LNCaP clone FGC (cell line): ENCODE results near the gene HNRNPC.

Experiments used
- DNase-seq: peaks from one replicate; pipeline ENCODE4 v3.0.0-alpha.2; 2011; ENCODE audit warnings: low read depth
- H3K4me3 ChIP-seq: 2 replicates; pipeline ENCODE4 v1.5.1; 2011; ENCODE audit warnings: mild to moderate bottlenecking, low read depth, low read length, control low read depth
- CTCF ChIP-seq: IDR thresholded peaks from 2 replicates; pipeline ENCODE4 v1.5.1; 2012; ENCODE audit warnings: mild to moderate bottlenecking; ENCODE audit not compliant: control insufficient read depth, insufficient read depth; ENCODE audit errors: extremely low read depth

Gene HNRNPC

GRCh38 chr14:21209185-21209584 is 60.1 kb downstream of the HNRNPC start:
- no peak for DNase-seq
- TF ChIP-seq CTCF = no peak
- H3K4me3 ChIP-seq = no peak overlapping the region

- DNase-seq = no peak
- no peak overlapping the region for H3K4me3 ChIP-seq
- TF ChIP-seq CTCF = no peak
These were observed 60.7 kb downstream of the HNRNPC start for GRCh38 chr14:21208554-21208953.

- no peak for DNase-seq
- no peak overlapping the region for H3K4me3 ChIP-seq
- TF ChIP-seq CTCF = no peak
These were observed 62.2 kb downstream of the HNRNPC start for GRCh38 chr14:21206753-21207684.

GRCh38 chr14:21205678-21206581 is 63.3 kb downstream of the HNRNPC start:
- no peak for DNase-seq
- no peak overlapping the region for H3K4me3 ChIP-seq
- no peak for TF ChIP-seq CTCF

GRCh38 chr14:21205026-21205677 is 64.1 kb downstream of the HNRNPC start:
- H3K4me3 ChIP-seq = no peak overlapping the region
- DNase-seq = no peak
- no peak for TF ChIP-seq CTCF

GRCh38 chr14:21204167-21205025 is 64.8 kb downstream of the HNRNPC start:
- no peak for TF ChIP-seq CTCF
- H3K4me3 ChIP-seq = no peak overlapping the region
- DNase-seq = no peak
